Stimulated activated CD4-positive, alpha-beta T cell treated with anti-CD3 and anti-CD28 coated beads, Interleukin-2, amount 100 ng/mL, for 48 hours (primary cell): ENCODE results near the gene ATP5IF1.

Experiments used
- DNase-seq, 2 donors: peaks; one replicate each; pipeline ENCODE4 v3.0.0-alpha.2; 2020

Gene ATP5IF1

DNA sequence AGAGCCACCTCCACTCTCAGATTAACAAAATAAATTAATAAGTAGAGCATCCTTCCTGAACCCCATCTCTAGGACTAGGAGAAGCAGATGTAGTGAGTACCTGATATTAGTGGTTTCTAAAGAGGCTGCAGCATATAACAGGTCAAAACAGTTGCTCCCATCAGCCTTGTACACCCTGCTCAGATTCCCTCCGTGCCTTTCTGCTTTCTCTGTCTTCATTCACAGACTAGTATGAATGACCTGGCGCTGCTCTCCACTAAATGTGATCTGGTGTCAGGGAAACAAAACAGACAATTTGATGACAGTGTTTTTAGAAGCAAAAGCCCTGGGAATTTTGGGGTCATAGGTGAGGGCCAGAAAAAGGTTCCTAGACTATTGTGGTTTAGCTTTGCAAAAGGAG lies 31.7 kb downstream of the ATP5IF1 start:
- no peak for DNase-seq

DNA sequence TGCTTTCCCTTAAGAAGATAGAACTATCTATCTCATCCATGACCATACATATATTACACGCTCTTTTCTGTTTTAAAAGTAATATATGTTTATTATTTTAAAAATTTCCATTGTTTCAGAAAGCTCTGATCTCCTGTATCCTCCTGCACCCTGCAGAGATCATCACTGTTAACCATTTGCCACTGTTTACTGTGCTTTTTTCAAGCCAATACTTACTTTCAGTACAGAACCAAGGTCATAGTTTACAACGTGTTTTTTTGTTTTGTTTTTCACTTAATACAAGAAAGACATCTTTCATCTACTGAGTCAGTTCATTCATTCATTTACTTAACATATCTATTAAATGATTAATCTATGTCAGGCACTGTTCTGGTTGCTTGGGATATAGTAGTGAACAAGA lies 33.6 kb downstream of the ATP5IF1 start:
- no peak for DNase-seq

DNA sequence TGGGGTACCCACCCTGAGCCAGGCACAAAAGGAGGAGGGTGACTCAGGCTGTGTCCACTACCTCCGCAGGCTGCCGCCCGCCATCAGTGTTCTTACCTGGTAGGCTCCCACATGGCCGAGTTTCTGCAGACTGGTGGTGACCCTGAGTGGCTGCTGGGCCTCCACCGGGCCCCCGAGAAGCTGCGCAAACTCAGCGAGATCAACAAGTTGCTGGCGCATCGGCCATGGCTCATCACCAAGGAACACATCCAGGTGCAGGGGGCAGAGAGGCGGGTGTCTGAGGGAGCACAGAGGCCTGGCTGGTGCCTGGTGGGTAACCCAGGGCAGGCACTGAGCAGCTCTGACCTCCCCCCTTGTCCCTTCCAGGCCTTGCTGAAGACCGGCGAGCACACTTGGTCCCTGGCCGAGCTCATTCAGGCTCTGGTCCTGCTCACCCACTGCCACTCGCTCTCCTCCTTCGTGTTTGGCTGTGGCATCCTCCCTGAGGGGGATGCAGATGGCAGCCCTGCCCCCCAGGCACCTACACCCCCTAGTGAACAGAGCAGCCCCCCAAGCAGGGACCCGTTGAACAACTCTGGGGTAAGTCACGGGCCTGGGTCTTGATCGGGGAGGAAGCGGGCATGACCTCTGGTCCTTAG lies 36.4 kb downstream of the ATP5IF1 start:
- no peak for DNase-seq

DNA sequence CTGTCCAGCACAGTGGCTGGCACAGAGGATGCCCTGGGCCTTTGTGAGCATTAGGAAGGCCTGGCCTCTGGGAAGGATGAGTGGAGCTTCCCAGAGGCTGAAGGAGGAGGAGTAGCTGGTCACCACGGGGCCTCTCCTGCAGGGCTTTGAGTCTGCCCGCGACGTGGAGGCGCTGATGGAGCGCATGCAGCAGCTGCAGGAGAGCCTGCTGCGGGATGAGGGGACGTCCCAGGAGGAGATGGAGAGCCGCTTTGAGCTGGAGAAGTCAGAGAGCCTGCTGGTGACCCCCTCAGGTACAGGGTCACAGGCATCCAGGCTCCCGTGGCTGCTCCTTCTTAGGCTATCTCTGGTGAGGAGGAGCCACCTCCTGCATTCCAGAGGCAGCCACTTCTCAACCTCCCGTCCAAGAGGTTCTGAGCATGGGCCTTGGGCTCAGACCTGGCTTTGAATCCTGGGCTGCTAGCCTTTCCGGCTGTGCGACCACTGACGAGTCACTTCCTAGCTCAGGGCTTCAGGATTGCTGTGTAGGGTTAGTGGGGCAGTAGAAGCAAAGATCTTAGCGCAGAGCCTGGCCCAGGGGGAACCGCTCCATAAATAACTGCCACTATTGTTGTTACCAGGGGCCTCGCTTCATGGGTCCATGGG lies 37.4 kb downstream of the ATP5IF1 start:
- no peak for DNase-seq

- no peak for DNase-seq
Observed at GRCh38 chr1:28278763-28279162, 42.8 kb downstream of the ATP5IF1 start.

DNA sequence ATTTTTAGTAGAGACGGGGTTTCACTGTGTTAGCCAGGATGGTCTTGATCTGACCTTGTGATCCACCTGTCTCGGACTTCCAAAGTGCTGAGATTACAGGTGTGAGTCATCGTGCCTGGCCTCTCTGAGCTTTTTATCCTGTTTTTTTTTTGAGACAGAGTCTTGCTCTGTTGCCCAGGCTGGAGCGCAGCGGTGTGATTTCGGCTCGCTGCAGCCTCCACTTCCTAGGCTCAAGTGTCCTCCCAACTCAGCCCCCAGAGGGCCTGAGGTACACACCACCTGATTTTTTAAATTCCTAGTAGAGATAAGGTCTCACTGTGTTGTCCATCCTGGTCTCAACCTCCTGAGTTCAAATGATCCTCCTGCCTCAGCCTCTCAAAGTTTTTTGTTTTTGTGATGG lies 43.8 kb downstream of the ATP5IF1 start:
- DNase-seq = no peak

DNA sequence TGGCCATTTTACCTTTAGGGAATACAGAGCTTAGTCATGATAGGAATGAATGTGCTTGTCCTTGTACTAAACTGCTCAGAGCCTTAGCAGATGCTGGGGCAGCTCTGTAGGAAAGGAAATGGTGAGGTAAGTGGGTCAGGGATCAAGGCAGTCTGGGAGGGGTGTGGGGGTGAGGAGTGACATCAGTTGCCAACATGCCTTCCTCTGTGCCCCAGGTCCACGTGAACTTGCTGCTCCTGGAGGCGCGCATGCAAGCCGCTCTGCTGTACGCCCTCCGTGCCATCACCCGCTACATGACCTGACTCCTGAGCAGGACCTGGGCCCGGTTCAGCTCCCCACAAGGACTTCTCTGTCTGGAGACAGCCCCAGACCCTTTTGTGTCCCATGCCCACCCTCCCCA lies 44.6 kb downstream of the ATP5IF1 start:
- DNase-seq = no peak

DNA sequence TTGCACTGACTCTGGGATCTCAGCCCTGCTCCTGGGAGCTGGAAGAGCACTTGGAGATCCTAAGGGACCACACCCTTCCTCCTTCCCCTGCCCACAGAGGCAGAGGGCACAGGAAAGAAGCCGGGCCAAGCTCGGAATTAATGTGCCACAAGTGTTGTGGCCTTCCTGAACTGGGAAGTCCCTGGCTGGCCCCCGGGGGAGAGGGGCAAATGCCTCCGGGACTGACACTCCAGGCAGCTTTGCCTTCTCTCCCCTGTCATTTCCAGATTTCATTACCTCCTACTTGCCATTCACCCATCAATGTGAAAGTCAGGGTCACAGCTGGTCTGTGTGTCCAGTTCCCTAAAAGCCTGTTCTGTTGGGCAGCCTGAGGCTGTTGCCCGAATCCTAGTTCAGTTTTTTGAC lies 45.1 kb downstream of the ATP5IF1 start:
- DNase-seq = no peak

DNA sequence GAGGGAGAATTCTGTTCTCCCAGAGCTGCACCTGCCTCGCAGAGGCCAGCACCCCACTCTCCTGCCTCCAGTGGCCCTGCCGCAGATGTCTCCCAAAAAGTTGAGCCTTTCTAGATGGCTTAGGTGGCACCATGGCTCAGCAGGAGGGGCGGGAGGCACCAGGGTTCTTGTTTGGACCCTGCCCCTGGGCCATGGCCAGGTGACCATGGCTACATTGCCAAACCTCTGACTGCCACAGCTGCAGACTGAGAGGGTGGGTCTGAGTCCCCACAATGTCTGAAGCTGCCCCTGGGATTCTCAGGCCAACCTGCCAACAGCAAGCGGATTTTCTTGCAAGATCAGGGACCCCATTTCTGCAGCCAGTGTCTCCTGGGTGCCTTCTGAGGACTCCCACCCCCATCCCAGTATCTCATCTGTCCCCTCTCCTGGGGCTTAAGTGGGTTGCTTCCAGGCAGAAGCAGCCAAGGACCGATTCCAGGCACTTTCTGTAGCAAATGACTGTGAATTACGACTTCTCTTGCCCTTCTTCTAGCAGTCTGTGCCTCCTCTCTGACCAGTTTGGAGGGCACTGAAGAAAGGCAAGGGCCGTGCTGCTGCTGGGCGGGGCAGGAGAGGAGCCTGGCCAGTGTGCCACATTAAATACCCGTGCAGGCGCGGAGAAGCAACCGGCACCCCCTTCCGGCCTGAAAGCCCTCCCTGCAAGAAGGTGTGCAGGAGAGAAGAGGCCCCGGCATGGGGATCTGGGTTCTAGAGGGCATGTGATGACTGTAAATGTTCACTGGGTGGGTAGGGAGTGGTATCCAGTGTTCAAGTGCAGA lies 45.9 kb downstream of the ATP5IF1 start:
- no peak for DNase-seq

DNA sequence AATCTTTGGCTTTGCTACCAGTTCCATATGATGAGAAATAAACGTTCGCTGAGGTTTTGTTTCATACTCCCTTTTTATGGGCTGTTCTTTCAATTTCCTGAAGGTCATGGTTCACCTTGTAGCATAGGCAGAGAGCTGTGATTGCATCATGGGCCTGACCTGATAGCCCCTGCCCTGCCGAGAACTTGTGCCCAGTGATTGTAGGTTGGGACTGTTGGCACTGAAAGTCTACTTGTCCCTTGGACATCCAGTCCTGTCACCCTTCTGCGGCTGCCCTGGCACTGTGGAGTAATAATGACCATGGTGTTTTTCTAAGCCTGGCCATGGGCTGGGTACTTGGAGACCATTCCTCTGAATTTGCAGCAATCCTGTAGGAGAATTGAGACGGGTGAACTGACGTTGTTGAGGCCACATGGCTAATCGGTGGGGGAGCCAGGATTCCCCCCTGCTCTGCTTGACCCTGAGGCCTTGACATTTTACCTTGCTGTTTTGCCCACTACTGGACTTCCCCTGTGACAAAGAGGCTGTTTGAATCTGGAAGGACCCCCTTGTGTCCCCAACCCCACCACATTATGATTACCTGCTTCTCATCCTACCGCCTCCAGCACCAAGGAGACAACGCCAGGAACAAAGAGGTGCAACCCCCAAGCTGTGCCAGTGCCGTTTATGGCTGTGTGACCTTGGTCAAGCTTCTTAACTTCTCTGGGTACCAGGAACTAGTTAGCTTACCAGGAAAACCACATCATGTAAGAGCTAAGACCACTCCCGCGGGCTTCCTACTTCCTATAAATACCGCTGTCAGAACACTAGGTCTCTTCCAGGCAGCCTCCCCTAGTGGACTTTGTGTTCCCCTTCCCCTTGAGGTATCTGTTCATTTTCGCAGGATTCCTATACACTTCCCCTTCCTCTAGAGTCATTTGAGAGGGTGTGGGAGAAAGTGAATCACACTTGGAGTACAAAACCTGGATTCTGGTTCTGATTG lies 46.8 kb downstream of the ATP5IF1 start:
- DNase-seq = no peak

DNA sequence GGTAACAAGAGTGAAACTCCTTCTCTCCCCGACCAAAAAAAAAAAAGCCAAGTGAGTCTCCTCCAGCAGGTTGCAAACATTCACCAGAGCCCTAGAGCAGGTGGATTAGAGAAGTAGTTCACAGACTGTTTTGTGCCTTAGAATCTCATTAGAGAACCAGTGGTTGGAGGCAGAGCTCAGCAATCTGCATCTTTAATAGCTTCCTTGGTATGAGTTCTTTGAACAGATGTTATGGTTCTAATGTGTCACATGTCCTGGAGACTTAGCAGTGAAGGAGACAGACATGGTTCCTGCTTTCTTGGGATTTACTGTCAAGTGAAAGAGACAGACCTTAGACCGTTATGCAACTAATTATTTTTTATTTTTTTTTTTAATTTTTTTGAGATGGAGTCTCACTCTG lies 50.2 kb downstream of the ATP5IF1 start:
- no peak for DNase-seq
